Measurements from ENCODE around the gene GRID1.

GRID1 gene

DNA sequence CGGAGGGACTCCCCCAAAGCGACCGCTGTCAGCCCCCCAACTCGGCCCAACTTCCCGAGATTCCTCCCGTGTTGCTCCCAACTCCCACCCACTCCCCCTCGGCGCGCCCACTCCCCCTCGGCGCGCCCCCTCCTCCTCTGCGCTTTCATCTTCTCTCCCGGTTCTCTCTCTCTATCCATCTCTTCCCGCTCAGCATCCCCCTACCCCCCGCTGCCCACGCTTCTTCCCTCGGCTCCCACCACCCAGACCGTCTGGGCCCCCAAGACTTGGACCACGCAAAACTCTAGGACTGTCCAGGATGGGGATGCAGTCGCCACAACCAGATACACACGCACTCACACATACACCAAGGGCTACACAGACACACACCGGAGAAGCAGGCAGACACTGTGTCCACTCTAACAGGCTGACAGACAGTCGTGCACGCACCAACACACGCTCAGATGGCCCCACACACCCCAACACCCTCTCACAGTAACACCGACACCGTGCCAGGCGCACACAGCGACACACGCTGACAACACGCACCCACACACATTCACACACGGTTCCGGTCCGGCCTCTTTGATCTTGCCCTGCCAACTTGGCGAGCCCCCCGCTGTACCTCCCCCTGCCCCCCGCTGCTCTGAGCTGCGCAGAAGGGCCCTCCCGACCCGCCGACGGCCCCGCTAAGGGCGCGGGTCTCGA is 1.1 kb downstream of the GRID1 start (continued):
- TF ChIP-seq ZNF10 (tag by site-specific recombination; IDR thresholded peaks at IDR 0.05) (no peak), ZNF521 (tag by site-specific recombination; IDR thresholded peaks at IDR 0.05) (no peak), ZEB2 (tag by site-specific recombination; IDR thresholded peaks at IDR 0.05) (peak; percentile 75; the same call in 1 of the 2 replicates), ZFHX2 (tag by site-specific recombination; conservative IDR thresholded peaks at IDR 0.05) (peak; percentile 77), TCF7L2 (IDR thresholded peaks at IDR 0.05; ENCODE audit: borderline replicate concordance, low read depth, low read length) (peak; percentile 85; the same call in 1 of the 2 replicates), ZBTB1 (tag by site-specific recombination; IDR thresholded peaks at IDR 0.05) (0 out of 2 replicates have a peak, but pooled peaks have one; percentile 3), ZBTB17 (tag by site-specific recombination; IDR thresholded peaks at IDR 0.05) (0 out of 2 replicates have a peak, but pooled peaks have one; percentile 23), ZNF37A (tag by site-specific recombination; IDR thresholded peaks at IDR 0.05) (no peak), GLIS1 (tag by site-specific recombination; IDR thresholded peaks at IDR 0.05) (0 out of 2 replicates have a peak, but pooled peaks have one; percentile 33), ZBTB20 (tag by site-specific recombination; IDR thresholded peaks at IDR 0.05) (peak; percentile 59; the same call in 1 of the 2 replicates), HOXA7 (CRISPR knock-in tag; IDR thresholded peaks at IDR 0.05; ENCODE audit: borderline replicate concordance) (no peak), ZBTB8A (tag by site-specific recombination; IDR thresholded peaks at IDR 0.05) (peak; percentile 76; the same call in 1 of the 2 replicates), WT1 (tag by site-specific recombination; IDR thresholded peaks at IDR 0.05) (no peak), ZNF510 (tag by site-specific recombination; IDR thresholded peaks at IDR 0.05; ENCODE audit: insufficient replicate concordance) (no peak), SCRT2 (tag by site-specific recombination; IDR thresholded peaks at IDR 0.05) (peak; percentile 54; the same call in 1 of the 2 replicates), GLI2 (tag by site-specific recombination; IDR thresholded peaks at IDR 0.05; ENCODE audit: borderline replicate concordance, low read depth) (no peak), ZSCAN16 (tag by site-specific recombination; IDR thresholded peaks at IDR 0.05) (no peak), ZNF433 (tag by site-specific recombination; IDR thresholded peaks at IDR 0.05; ENCODE audit: low read depth) (no peak), ZNF354C (tag by site-specific recombination; IDR thresholded peaks at IDR 0.05; ENCODE audit: borderline replicate concordance, low read depth) (no peak), ZNF747 (tag by site-specific recombination; IDR thresholded peaks at IDR 0.05) (no peak), ZNF248 (tag by site-specific recombination; IDR thresholded peaks at IDR 0.05) (no peak), ZNF423 (tag by site-specific recombination; IDR thresholded peaks at IDR 0.05) (peak; percentile 65; the same call in 1 of the 2 replicates), ZNF514 (tag by site-specific recombination; IDR thresholded peaks at IDR 0.05) (no peak), ZNF221 (tag by site-specific recombination; IDR thresholded peaks at IDR 0.05; ENCODE audit: borderline replicate concordance) (no peak), ZSCAN23 (tag by site-specific recombination; IDR thresholded peaks at IDR 0.05) (no peak), HOXD13 (CRISPR knock-in tag; IDR thresholded peaks at IDR 0.05; ENCODE audit: borderline replicate concordance) (no peak)
- TF ChIP-seq, protein P1, sequence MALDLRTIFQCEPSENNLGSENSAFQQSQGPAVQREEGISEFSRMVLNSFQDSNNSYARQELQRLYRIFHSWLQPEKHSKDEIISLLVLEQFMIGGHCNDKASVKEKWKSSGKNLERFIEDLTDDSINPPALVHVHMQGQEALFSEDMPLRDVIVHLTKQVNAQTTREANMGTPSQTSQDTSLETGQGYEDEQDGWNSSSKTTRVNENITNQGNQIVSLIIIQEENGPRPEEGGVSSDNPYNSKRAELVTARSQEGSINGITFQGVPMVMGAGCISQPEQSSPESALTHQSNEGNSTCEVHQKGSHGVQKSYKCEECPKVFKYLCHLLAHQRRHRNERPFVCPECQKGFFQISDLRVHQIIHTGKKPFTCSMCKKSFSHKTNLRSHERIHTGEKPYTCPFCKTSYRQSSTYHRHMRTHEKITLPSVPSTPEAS (tag by site-specific recombination; IDR thresholded peaks at IDR 0.05) = peak; percentile 87
- TF ChIP-seq, protein P2, sequence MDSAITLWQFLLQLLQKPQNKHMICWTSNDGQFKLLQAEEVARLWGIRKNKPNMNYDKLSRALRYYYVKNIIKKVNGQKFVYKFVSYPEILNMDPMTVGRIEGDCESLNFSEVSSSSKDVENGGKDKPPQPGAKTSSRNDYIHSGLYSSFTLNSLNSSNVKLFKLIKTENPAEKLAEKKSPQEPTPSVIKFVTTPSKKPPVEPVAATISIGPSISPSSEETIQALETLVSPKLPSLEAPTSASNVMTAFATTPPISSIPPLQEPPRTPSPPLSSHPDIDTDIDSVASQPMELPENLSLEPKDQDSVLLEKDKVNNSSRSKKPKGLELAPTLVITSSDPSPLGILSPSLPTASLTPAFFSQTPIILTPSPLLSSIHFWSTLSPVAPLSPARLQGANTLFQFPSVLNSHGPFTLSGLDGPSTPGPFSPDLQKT (IDR thresholded peaks at IDR 0.05; ENCODE audit: borderline replicate concordance, low read depth, low read length) = no peak
- TF ChIP-seq, protein P3, sequence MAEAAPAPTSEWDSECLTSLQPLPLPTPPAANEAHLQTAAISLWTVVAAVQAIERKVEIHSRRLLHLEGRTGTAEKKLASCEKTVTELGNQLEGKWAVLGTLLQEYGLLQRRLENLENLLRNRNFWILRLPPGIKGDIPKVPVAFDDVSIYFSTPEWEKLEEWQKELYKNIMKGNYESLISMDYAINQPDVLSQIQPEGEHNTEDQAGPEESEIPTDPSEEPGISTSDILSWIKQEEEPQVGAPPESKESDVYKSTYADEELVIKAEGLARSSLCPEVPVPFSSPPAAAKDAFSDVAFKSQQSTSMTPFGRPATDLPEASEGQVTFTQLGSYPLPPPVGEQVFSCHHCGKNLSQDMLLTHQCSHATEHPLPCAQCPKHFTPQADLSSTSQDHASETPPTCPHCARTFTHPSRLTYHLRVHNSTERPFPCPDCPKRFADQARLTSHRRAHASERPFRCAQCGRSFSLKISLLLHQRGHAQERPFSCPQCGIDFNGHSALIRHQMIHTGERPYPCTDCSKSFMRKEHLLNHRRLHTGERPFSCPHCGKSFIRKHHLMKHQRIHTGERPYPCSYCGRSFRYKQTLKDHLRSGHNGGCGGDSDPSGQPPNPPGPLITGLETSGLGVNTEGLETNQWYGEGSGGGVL (tag by site-specific recombination; IDR thresholded peaks at IDR 0.05) = peak; percentile 74
- TF ChIP-seq, protein P4, sequence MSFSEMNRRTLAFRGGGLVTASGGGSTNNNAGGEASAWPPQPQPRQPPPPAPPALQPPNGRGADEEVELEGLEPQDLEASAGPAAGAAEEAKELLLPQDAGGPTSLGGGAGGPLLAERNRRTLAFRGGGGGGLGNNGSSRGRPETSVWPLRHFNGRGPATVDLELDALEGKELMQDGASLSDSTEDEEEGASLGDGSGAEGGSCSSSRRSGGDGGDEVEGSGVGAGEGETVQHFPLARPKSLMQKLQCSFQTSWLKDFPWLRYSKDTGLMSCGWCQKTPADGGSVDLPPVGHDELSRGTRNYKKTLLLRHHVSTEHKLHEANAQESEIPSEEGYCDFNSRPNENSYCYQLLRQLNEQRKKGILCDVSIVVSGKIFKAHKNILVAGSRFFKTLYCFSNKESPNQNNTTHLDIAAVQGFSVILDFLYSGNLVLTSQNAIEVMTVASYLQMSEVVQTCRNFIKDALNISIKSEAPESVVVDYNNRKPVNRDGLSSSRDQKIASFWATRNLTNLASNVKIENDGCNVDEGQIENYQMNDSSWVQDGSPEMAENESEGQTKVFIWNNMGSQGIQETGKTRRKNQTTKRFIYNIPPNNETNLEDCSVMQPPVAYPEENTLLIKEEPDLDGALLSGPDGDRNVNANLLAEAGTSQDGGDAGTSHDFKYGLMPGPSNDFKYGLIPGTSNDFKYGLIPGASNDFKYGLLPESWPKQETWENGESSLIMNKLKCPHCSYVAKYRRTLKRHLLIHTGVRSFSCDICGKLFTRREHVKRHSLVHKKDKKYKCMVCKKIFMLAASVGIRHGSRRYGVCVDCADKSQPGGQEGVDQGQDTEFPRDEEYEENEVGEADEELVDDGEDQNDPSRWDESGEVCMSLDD (tag by site-specific recombination; IDR thresholded peaks at IDR 0.05) = peak; percentile 79
- TF ChIP-seq, protein P5, sequence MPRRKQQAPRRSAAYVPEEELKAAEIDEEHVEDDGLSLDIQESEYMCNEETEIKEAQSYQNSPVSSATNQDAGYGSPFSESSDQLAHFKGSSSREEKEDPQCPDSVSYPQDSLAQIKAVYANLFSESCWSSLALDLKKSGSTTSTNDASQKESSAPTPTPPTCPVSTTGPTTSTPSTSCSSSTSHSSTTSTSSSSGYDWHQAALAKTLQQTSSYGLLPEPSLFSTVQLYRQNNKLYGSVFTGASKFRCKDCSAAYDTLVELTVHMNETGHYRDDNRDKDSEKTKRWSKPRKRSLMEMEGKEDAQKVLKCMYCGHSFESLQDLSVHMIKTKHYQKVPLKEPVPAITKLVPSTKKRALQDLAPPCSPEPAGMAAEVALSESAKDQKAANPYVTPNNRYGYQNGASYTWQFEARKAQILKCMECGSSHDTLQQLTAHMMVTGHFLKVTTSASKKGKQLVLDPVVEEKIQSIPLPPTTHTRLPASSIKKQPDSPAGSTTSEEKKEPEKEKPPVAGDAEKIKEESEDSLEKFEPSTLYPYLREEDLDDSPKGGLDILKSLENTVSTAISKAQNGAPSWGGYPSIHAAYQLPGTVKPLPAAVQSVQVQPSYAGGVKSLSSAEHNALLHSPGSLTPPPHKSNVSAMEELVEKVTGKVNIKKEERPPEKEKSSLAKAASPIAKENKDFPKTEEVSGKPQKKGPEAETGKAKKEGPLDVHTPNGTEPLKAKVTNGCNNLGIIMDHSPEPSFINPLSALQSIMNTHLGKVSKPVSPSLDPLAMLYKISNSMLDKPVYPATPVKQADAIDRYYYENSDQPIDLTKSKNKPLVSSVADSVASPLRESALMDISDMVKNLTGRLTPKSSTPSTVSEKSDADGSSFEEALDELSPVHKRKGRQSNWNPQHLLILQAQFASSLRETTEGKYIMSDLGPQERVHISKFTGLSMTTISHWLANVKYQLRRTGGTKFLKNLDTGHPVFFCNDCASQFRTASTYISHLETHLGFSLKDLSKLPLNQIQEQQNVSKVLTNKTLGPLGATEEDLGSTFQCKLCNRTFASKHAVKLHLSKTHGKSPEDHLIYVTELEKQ (tag by site-specific recombination; IDR thresholded peaks at IDR 0.05; ENCODE audit: borderline replicate concordance) = no peak
